ENCODE data around the gene SRD5A3.
"Not testable (repeated sequence)": the region's sequence is repeated elsewhere in the genome, so short reads cannot be mapped to it uniquely, and the experiment has no call there.

The SRD5A3 gene

GRCh38 chr4:55347610-55348228 is 1.7 kb downstream of the SRD5A3 start:
- no peak for DNase-seq

DNA sequence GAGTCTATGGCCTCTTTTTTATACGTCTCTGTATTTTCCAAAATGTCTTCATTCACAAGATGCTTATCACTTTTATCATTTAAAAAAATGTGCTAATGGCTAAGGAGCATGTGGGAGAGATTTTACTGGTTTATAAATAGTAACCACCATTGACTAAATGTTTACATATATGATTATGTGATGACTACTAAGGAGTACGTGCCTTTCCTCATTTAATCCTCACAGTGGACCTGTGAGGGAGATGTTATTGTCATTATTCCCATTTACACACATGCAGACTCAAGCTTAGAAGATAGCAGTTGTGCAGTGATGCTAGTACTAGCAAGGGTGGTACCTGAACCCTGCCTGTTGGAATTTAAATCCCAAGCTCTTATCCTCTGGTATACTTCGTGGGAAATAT is 2.4 kb downstream of the SRD5A3 start:
- no peak for DNase-seq

DNA sequence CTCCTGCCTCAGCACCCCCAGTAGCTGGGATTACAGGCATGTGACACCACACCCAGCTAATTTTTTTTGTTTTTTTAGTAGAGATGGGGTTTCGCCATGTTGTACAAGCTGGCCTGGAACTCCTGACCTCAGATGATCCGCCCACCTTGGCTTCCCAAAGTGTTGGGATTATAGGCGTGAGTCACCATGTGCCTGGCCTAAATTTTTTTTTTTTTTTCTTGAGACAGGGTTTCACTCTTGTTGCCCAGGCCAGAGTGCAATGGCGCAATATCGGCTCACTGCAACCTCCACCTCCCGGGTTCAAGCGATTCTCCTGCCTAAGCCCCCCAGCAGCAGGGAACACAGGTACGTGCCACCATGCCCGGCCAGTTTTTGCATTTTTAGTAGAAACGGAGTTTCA is 4.8 kb downstream of the SRD5A3 start:
- not testable (repeated sequence) for DNase-seq

- no peak for DNase-seq
Measured at GRCh38 chr4:55351824-55352223, 5.8 kb downstream of the SRD5A3 start.

DNA sequence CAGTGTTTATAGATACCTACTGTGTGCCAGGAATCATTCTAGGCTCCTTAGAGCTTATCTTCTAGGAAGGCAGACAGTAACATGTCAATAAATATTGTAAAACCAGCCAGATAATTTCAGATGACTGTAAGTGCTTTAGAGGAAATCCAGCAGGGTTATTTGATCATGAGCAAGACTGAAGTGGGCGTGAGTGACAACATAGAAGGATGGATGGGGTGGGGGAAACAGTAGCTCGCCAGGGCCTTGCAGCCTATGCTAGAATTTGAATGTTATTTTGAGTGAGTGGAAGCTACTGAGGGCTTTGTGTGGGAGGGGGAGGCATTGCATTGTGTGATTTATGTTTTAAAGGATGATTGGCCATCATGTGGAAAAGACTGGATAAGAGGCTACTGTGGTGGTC is 6.7 kb downstream of the SRD5A3 start:
- no peak for DNase-seq

DNA sequence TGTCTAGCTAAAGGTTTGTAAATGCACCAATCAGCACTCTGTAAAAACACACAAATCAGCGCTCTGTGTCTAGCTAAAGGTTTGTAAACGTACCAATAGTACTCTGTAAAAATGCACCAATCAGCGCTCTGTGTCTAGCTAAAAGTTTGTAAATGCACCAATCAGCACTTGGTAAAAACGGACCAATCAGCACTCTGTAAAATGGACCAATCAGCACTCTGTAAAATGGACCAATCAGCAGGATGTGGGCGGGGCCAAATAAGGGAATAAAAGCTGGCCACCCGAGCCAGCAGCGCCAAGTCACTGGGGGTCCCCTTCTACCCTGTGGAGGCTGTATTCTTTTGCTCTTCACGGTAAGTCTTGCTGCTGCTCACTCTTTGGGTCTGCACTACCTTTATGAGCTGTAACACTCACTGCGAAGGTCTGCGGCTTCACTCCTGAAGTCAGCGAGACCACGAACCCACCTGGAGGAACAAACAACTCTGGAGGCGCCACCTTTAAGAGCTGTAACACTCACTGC is 7.2 kb downstream of the SRD5A3 start:
- DNase-seq = not testable (repeated sequence)

DNA sequence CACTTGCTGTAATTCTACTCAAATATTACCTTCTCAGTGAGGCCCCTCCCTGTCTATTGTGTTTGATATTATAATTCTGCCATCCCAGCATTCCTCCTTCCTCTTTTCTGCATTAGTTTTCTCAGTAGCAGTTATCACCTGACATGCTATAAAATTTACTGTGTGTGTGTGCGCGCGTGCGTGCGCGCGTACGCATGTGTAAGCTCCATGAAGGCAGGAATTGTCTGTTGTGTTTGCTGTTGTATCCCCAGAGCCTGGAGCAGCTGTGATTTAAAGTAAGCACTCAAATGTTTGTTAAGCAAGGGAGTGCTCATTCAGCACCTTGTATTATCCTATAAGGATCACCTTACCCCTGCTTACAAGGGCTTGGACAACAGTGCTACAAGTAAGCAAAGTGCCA is 8.6 kb downstream of the SRD5A3 start:
- DNase-seq = no peak

GRCh38 chr4:55355555-55355954 is 9.5 kb downstream of the SRD5A3 start:
- no peak for DNase-seq

DNA sequence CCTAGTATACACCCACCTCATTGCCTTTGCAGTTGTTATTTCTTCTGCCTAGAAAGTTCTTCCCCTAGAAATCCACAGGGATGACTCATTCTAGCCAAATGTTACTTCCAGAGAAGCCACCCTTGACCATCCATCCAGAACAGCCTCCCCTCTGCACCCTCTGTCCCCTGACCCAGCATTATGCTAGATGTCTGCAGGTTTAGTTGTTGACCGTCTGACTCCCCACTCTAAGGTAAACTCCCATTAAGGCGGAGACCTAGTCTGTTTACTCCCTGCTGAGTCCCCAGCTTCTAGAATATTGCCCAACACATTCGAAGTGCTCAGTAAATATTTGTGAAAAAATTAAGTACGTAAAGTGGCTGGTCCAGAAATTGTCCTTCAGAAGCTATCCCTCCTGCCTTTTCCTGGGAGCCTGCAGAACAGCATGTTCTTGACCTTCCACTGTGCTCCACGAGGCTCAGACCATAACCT is 11.0 kb downstream of the SRD5A3 start:
- no peak for DNase-seq

- DNase-seq = no peak
Measured at GRCh38 chr4:55358246-55358645, 12.2 kb downstream of the SRD5A3 start.

GRCh38 chr4:55358668-55359067 is 12.6 kb downstream of the SRD5A3 start:
- no peak for DNase-seq

DNA sequence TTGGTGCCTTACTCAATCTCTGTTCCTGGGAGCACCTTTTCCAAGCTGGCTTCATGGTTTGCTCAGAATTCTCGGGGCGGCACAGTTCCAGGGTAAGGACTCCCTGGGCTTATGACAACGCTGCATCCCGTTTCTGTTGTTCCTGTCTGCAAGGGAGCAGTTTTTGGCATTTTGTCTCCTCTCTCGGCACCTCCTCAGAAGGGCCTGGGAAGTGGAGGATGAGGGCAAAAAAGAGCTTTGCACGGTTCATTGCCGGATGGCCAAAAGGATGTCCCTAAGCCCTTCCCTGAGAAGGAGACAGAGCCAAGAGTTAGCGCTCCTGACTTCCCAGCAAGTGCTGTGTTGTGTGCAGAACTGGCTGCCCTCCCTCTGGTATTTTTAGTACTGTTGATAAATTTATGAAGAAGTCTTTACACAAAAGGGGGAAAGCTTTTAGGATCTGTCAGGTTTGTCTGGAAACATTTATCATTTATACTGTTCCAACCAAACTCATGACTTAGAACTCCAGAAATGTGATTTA is 13.4 kb downstream of the SRD5A3 start:
- DNase-seq = no peak

DNA sequence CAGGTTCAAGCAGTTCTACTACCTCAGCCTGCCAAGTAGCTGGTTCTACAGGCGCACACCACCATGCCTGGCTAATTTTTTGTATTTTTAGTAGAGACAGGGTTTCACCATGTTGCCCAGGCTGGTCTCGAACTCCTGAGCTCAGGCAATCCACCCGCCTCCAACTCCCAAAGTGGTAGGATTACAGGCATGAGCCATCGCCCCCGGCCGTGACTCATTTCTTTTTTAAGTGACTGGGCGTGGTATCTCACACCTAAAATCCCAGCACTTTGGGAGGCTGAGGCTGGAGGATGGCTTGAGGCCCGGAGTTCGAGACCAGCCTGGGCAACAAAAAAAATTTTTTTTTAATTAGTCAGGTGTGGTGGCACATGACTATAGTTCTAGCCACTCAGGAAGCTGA is 16.9 kb downstream of the SRD5A3 start:
- DNase-seq = not testable (repeated sequence)

- DNase-seq = no peak
Measured at GRCh38 chr4:55363691-55364351, 17.8 kb downstream of the SRD5A3 start.

DNA sequence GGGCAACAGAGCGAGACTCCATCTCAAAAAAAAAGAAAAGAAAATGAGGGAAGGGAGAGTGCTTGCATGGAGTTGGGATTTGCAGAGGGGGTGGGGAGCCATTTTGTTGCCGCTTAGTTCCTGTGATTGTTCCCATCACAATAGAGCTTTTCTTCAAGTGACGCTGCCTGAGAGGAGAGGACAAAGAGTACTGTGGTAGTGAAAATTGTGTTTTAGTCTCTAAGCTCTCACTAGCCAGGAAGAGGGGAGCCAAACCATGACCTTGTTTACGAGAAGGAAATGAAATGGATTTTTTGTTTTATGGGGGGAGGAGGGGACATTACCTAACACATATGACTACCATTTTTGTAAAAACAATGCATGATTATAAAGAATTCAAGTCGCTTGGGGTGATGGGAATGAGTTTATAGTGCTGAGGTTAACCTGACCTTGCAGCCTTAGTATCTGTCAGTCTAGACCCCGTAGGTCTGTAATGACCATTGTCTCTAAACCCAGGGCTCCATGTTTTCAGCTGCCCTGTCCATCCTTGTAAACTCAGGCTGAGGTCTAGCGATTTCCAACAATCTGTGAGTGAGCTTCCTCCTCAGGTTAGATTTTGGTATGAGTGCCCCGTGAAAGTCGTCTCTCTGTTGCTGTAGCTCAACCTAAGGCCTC is 18.8 kb downstream of the SRD5A3 start:
- DNase-seq = no peak

- no peak for DNase-seq
Measured at GRCh38 chr4:55365345-55365728, 19.3 kb downstream of the SRD5A3 start.

- no peak for DNase-seq
Measured at GRCh38 chr4:55366621-55367020, 20.6 kb downstream of the SRD5A3 start.

DNA sequence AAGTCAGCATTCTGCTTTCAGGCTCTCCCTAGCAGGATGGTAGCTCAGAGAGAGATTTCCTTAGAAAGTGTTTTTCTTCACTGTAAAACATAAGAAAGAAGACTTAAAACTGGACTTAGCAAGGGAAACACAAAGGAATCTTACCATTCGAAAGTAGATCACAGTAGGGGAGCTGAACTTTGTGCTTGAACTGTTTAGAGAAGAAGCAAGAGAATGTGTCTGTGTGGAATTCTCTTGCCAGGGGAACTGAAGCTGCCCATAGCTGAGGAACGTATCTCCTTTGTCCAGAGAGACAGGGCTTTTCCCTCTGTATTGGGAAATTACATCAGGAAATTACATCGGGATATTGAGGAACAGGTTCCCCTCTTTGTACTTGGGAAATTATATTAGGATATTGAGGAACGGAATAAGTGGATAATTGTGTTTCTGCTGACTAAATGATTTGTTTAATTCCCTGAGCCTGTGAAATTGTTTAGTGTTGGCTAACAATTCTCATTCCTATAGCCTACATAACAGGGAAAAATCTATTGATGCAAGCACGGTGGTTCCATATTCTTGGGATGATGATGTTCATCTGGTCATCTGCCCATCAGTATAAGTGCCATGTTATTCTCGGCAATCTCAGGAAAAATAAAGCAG is 21.2 kb downstream of the SRD5A3 start:
- no peak for DNase-seq

DNA sequence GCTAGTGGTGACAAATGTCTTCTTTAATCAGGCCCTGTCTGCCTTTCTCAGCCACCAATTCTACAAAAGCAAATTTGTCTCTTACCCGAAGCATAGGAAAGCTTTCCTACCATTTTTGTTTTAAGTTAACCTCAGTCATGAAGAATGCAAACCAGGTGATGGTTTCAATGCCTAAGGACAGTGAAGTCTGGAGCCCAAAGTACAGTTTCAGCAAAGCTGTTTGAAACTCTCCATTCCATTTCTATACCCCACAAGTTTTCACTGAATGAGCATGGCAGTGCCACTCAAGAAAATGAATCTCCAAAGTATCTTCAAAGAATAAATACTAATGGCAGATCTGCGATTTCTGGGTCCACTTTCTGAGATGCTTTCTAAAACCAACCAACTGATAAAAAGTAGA is 23.9 kb downstream of the SRD5A3 start:
- DNase-seq = no peak

DNA sequence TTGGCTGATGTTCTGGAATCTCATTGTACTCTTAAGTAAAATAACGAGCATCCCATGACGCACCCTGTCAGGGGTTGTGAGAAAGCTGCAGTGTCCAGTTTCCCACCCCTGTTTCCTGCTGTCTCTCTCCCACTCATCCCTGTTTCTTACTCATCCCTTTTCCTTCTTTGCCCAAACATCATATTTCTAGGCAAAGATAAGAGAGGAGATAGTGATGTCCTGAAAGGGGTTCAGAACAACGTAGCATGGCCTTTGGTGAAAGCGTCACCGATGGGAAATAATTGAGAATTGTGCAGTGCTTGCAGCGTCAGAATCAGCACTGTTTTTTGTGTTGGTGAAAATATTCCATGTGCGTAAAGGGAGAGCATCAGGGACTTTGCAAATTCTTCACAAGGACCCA is 26.2 kb downstream of the SRD5A3 start:
- no peak for DNase-seq

DNA sequence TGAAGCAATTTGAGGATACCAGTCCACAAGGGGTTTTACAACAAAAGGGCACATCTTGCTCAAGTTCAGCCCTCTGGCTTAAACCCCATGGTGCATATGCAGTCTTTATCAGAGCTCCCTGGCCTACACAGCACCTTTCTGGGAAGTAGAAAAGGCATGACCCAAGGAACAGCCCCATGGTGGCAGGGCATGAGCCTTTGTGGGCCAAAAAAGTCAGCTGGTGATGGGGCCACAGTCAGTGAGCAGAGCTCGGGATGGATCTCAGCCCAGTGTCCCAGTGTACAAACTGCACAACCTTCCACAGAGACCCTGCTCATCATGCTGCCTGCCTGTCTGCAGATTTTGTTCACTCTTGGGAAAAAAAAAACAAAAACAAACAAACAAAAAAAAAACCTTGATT is 27.4 kb downstream of the SRD5A3 start:
- DNase-seq = no peak

DNA sequence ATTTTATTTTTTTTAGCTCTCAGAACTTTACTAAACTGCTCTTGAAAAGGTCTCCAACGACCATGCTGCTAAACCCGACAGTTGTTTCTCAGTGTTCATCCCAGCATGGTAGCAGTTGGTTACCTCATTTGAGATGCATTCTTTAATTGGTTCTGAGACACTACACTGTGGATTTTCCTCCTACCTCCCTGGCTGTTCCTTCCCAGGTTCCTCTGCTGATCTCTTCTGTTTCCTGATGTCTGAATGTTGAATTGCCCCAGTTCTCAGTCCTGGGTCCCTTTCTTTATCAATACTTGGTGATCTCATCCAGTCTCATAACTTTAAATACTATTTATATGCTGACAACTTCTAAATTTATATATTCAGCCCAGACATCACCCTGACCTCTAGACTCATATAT is 30.7 kb downstream of the SRD5A3 start:
- no peak for DNase-seq

All from CD4-positive, alpha-beta T cell treated with Interleukin-10 for 1 hour (primary cell).